Measurements from ENCODE around the gene USP6NL.

USP6NL gene

DNA sequence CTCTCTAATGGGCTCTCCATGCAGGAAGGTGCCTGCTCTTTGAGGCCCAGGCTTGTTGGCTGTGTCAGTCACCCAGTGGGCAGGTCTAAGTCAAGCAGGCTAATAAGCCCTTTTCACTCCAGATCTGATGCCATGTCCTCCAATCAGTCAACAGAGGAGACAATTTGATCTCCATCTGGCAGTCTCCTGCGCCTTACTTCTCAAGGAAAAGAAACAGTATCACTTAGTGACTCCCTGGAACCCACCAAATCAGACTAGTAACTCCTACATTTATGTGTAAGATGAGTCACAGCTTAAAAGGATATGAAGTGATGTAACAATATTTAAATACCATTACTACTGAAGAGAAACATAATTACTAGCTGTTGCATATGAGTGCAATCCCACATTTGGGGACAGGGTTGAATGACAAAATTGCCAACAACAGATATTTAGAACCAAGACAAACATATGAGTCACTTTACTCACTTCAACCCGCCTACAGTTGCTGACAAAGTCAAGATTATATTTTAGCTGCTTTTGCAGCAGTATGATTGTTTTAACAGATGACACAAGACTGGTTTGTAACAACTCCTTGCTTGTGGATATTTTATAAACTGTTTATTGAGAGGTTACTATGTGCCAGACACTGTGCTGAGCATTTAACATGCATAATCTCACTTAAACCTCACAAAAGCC, 72.1 kb downstream of the USP6NL start:
- H3K9me3 ChIP-seq (ENCODE audit: low read length): no peaks in the 10 kb centered on the region
- H3K9ac ChIP-seq (ENCODE audit: low read length): no peak overlapping the region
- no peak overlapping the region for H3K4me3 ChIP-seq (ENCODE audit: low read depth in 1 of 2, low read length in 2 of 2)
- H3K4me1 ChIP-seq (ENCODE audit: insufficient read depth, low read length): no peaks in the 10 kb centered on the region
- no peaks in the 10 kb centered on the region for H3K27me3 ChIP-seq (ENCODE audit: control insufficient read depth in 1 of 2, insufficient read depth in 2 of 2, low read length in 2 of 2)
- H3K27ac ChIP-seq (ENCODE audit: low read depth, low read length): no peak overlapping the region
- no peaks in the 10 kb centered on the region for H3K36me3 ChIP-seq (ENCODE audit: insufficient read depth, low read length)

GRCh38 chr10:11538834-11539190, 72.6 kb downstream of the USP6NL start:
- no peak overlapping the region for H3K4me3 ChIP-seq (ENCODE audit: low read depth in 1 of 2, low read length in 2 of 2)
- H3K9ac ChIP-seq (ENCODE audit: low read length): no peak overlapping the region
- no peaks in the 10 kb centered on the region for H3K4me1 ChIP-seq (ENCODE audit: insufficient read depth, low read length)
- H3K27me3 ChIP-seq (ENCODE audit: control insufficient read depth in 1 of 2, insufficient read depth in 2 of 2, low read length in 2 of 2): no peaks in the 10 kb centered on the region
- no peaks in the 10 kb centered on the region for H3K9me3 ChIP-seq (ENCODE audit: low read length)
- H3K36me3 ChIP-seq (ENCODE audit: insufficient read depth, low read length): no peaks in the 10 kb centered on the region
- H3K27ac ChIP-seq (ENCODE audit: low read depth, low read length): no peak overlapping the region

- H3K36me3 ChIP-seq (ENCODE audit: insufficient read depth, low read length): no peaks in the 10 kb centered on the region
- no peaks in the 10 kb centered on the region for H3K4me1 ChIP-seq (ENCODE audit: insufficient read depth, low read length)
- H3K27me3 ChIP-seq (ENCODE audit: control insufficient read depth in 1 of 2, insufficient read depth in 2 of 2, low read length in 2 of 2): no peaks in the 10 kb centered on the region
- H3K9ac ChIP-seq (ENCODE audit: low read length): no peak overlapping the region
- no peak overlapping the region for H3K27ac ChIP-seq (ENCODE audit: low read depth, low read length)
- H3K4me3 ChIP-seq (ENCODE audit: low read depth in 1 of 2, low read length in 2 of 2): no peak overlapping the region
- H3K9me3 ChIP-seq (ENCODE audit: low read length): no peaks in the 10 kb centered on the region
Observed at GRCh38 chr10:11536228-11536627, 75.2 kb downstream of the USP6NL start.

GRCh38 chr10:11535346-11535959, 76.0 kb downstream of the USP6NL start:
- Histone ChIP-seq H3K27me3 (ENCODE audit: control insufficient read depth in 1 of 2, insufficient read depth in 2 of 2, low read length in 2 of 2) (no peaks in the 10 kb centered on the region), H3K4me1 (ENCODE audit: insufficient read depth, low read length) (no peaks in the 10 kb centered on the region), H3K9ac (ENCODE audit: low read length) (no peak overlapping the region), H3K4me3 (ENCODE audit: low read depth in 1 of 2, low read length in 2 of 2) (no peak overlapping the region), H3K27ac (ENCODE audit: low read depth, low read length) (no peak overlapping the region), H3K36me3 (ENCODE audit: insufficient read depth, low read length) (no peaks in the 10 kb centered on the region), H3K9me3 (ENCODE audit: low read length) (no peaks in the 10 kb centered on the region)

GRCh38 chr10:11533328-11533781, 78.1 kb downstream of the USP6NL start:
- H3K27ac ChIP-seq (ENCODE audit: low read depth, low read length): no peak overlapping the region
- H3K9me3 ChIP-seq (ENCODE audit: low read length): no peaks in the 10 kb centered on the region
- H3K4me1 ChIP-seq (ENCODE audit: insufficient read depth, low read length): no peaks in the 10 kb centered on the region
- H3K4me3 ChIP-seq (ENCODE audit: low read depth in 1 of 2, low read length in 2 of 2): no peak overlapping the region
- H3K27me3 ChIP-seq (ENCODE audit: control insufficient read depth in 1 of 2, insufficient read depth in 2 of 2, low read length in 2 of 2): no peaks in the 10 kb centered on the region
- H3K36me3 ChIP-seq (ENCODE audit: insufficient read depth, low read length): no peaks in the 10 kb centered on the region
- no peak overlapping the region for H3K9ac ChIP-seq (ENCODE audit: low read length)

- H3K27ac ChIP-seq (ENCODE audit: low read depth, low read length): no peak overlapping the region
- no peaks in the 10 kb centered on the region for H3K4me1 ChIP-seq (ENCODE audit: insufficient read depth, low read length)
- no peak overlapping the region for H3K4me3 ChIP-seq (ENCODE audit: low read depth in 1 of 2, low read length in 2 of 2)
- H3K27me3 ChIP-seq (ENCODE audit: control insufficient read depth in 1 of 2, insufficient read depth in 2 of 2, low read length in 2 of 2): no peaks in the 10 kb centered on the region
- no peaks in the 10 kb centered on the region for H3K9me3 ChIP-seq (ENCODE audit: low read length)
- no peaks in the 10 kb centered on the region for H3K36me3 ChIP-seq (ENCODE audit: insufficient read depth, low read length)
- H3K9ac ChIP-seq (ENCODE audit: low read length): no peak overlapping the region
Observed at GRCh38 chr10:11532306-11532705, 79.1 kb downstream of the USP6NL start.

GRCh38 chr10:11530806-11531205, 80.6 kb downstream of the USP6NL start:
- Histone ChIP-seq H3K9ac (ENCODE audit: low read length) (no peak overlapping the region), H3K36me3 (ENCODE audit: insufficient read depth, low read length) (no peaks in the 10 kb centered on the region), H3K4me1 (ENCODE audit: insufficient read depth, low read length) (no peaks in the 10 kb centered on the region), H3K9me3 (ENCODE audit: low read length) (no peaks in the 10 kb centered on the region), H3K4me3 (ENCODE audit: low read depth in 1 of 2, low read length in 2 of 2) (no peak overlapping the region), H3K27ac (ENCODE audit: low read depth, low read length) (no peak overlapping the region), H3K27me3 (ENCODE audit: control insufficient read depth in 1 of 2, insufficient read depth in 2 of 2, low read length in 2 of 2) (no peaks in the 10 kb centered on the region)

DNA sequence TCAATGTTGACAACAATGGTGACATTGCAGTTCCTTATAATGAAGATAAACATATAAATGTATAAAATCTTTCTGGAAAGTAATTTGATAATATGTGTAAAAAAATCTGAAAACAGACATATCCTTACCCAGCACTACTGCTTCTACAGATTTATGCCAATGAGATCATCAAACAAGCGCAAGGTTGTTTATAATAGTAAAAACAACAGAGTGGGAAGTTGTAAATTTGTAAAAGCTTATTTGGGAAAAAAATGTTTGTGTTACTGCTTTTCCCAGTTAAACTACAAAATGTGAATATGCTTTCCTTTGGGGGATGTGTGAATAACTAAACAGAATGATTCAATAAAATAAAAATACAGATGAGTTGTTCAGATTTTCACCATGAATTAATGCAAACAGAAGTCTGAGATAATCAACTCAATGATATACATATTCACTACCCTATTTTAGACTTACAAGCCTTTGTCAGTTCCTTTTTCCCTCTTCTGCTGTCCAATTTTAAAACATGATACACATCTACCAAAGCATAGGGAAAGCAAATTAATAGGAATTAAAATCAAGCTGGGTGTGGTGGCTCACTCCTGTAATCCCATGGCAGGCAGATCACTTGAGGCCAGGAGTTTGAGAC, 82.1 kb downstream of the USP6NL start:
- H3K4me3 ChIP-seq (ENCODE audit: low read depth in 1 of 2, low read length in 2 of 2): no peak overlapping the region
- no peaks in the 10 kb centered on the region for H3K36me3 ChIP-seq (ENCODE audit: insufficient read depth, low read length)
- no peaks in the 10 kb centered on the region for H3K4me1 ChIP-seq (ENCODE audit: insufficient read depth, low read length)
- no peak overlapping the region for H3K9ac ChIP-seq (ENCODE audit: low read length)
- no peaks in the 10 kb centered on the region for H3K27me3 ChIP-seq (ENCODE audit: control insufficient read depth in 1 of 2, insufficient read depth in 2 of 2, low read length in 2 of 2)
- H3K27ac ChIP-seq (ENCODE audit: low read depth, low read length): no peak overlapping the region
- H3K9me3 ChIP-seq (ENCODE audit: low read length): no peaks in the 10 kb centered on the region

- Histone ChIP-seq H3K9ac (ENCODE audit: low read length) (no peak overlapping the region), H3K9me3 (ENCODE audit: low read length) (no peaks in the 10 kb centered on the region), H3K27ac (ENCODE audit: low read depth, low read length) (no peak overlapping the region), H3K36me3 (ENCODE audit: insufficient read depth, low read length) (no peaks in the 10 kb centered on the region), H3K27me3 (ENCODE audit: control insufficient read depth in 1 of 2, insufficient read depth in 2 of 2, low read length in 2 of 2) (no peaks in the 10 kb centered on the region), H3K4me1 (ENCODE audit: insufficient read depth, low read length) (no peaks in the 10 kb centered on the region), H3K4me3 (ENCODE audit: low read depth in 1 of 2, low read length in 2 of 2) (no peak overlapping the region)
Observed at GRCh38 chr10:11528286-11528685, 83.2 kb downstream of the USP6NL start.

DNA sequence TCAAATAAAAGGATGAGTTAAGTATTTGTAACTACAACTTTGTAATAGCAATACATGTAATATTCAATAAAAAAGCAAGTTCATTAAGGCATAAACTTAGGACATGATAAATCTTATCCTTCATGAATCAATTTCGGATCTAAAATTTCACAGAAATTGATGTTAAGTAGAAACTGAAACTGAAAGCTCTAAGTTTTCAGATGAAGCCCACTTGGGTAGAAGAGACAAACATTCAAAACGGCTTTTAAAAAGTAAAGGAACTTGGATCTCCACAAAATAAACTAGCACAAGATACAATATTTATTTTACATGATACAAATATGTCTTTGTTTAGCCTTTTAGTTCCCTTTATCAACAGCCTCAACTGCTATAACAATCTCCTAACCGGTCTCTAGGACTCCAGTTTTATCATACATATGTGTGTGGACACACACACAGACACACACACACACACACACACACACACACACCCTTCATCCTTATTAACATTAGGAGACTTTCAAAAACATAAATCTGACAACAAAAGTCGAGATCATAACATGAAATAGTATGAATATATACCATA, 83.7 kb downstream of the USP6NL start:
- Histone ChIP-seq H3K27ac (ENCODE audit: low read depth, low read length) (no peak overlapping the region), H3K27me3 (ENCODE audit: control insufficient read depth in 1 of 2, insufficient read depth in 2 of 2, low read length in 2 of 2) (no peaks in the 10 kb centered on the region), H3K9ac (ENCODE audit: low read length) (no peak overlapping the region), H3K36me3 (ENCODE audit: insufficient read depth, low read length) (no peaks in the 10 kb centered on the region), H3K9me3 (ENCODE audit: low read length) (no peaks in the 10 kb centered on the region), H3K4me1 (ENCODE audit: insufficient read depth, low read length) (no peaks in the 10 kb centered on the region), H3K4me3 (ENCODE audit: low read depth in 1 of 2, low read length in 2 of 2) (no peak overlapping the region)

GRCh38 chr10:11527068-11527467, 84.4 kb downstream of the USP6NL start:
- Histone ChIP-seq H3K4me1 (ENCODE audit: insufficient read depth, low read length) (no peaks in the 10 kb centered on the region), H3K36me3 (ENCODE audit: insufficient read depth, low read length) (no peaks in the 10 kb centered on the region), H3K27me3 (ENCODE audit: control insufficient read depth in 1 of 2, insufficient read depth in 2 of 2, low read length in 2 of 2) (no peaks in the 10 kb centered on the region), H3K9me3 (ENCODE audit: low read length) (no peaks in the 10 kb centered on the region), H3K9ac (ENCODE audit: low read length) (no peak overlapping the region), H3K4me3 (ENCODE audit: low read depth in 1 of 2, low read length in 2 of 2) (no peak overlapping the region), H3K27ac (ENCODE audit: low read depth, low read length) (no peak overlapping the region)

Data from muscle layer of colon (tissue), 2 donors.